NCI-H1417 treated with DMSO at 0.1 percent for 48 hours (cell line): ENCODE measurements around the gene RFX8.

Experiments used
- DNase-seq: peaks from one replicate; lab custom pipeline; 2025; lab: John Stamatoyannopoulos, UW

The RFX8 gene

GRCh38 chr2:101410114-101410513, 64.8 kb downstream of the RFX8 start:
- no peak for DNase-seq

- DNase-seq, result no peak
These were observed 65.2 kb downstream of the RFX8 start for GRCh38 chr2:101409699-101410098.

GRCh38 chr2:101408925-101409324, 66.0 kb downstream of the RFX8 start:
- DNase-seq, result no peak

- no peak for DNase-seq
These were observed 69.5 kb downstream of the RFX8 start for GRCh38 chr2:101405351-101405899.

GRCh38 chr2:101403745-101404144, 71.2 kb downstream of the RFX8 start:
- no peak for DNase-seq

- no peak for DNase-seq
These were observed 72.3 kb downstream of the RFX8 start for GRCh38 chr2:101402630-101403029.

- no peak for DNase-seq
These were observed 73.0 kb downstream of the RFX8 start for GRCh38 chr2:101401906-101402305.

GRCh38 chr2:101401326-101401665, 73.6 kb downstream of the RFX8 start:
- no peak for DNase-seq

- no peak for DNase-seq
These were observed 74.2 kb downstream of the RFX8 start for GRCh38 chr2:101400506-101401325.

GRCh38 chr2:101400048-101400447, 74.9 kb downstream of the RFX8 start:
- DNase-seq, result no peak

- no peak for DNase-seq
These were observed 75.7 kb downstream of the RFX8 start for GRCh38 chr2:101399021-101399799.

GRCh38 chr2:101398116-101398821, 76.6 kb downstream of the RFX8 start:
- no peak for DNase-seq

GRCh38 chr2:101396316-101396717, 78.6 kb downstream of the RFX8 start:
- DNase-seq, result no peak

GRCh38 chr2:101395545-101396315, 79.2 kb downstream of the RFX8 start:
- DNase-seq, result no peak

- DNase-seq, result no peak
These were observed 86.7 kb downstream of the RFX8 start for GRCh38 chr2:101388232-101388631.

- DNase-seq, result no peak
These were observed 87.6 kb downstream of the RFX8 start, which contains the start of gene CREG2 for GRCh38 chr2:101387151-101387834. Gene CREG2, minus strand, starts transcription at chr2:101387503. Its CDS starts 46 bp downstream, at chr2:101387457.

- no peak for DNase-seq
These were observed 88.2 kb downstream of the RFX8 start for GRCh38 chr2:101386599-101387150.

GRCh38 chr2:101383016-101383541, 91.8 kb downstream of the RFX8 start:
- no peak for DNase-seq

GRCh38 chr2:101382442-101382841, 92.5 kb downstream of the RFX8 start:
- no peak for DNase-seq

- DNase-seq, result no peak
These were observed 94.5 kb downstream of the RFX8 start for GRCh38 chr2:101380376-101380775.
